ENCODE data around the gene HMGB2.

Gene HMGB2

GRCh38 chr4:173371292-173372192 is 37.4 kb upstream of the HMGB2 start:
- peak; percentile 39 for DNase-seq (ENCODE audit: extremely low spot score)
- ChIA-PET CTCF (interaction anchor here (0.8 to 1.7 kb wide), 12 partner anchors 10 to 358 kb away, joined by 3 to 4 read pairs (median 3); no protein-coding TSS in a partner anchor), POLR2A (interaction anchor here (0.6 to 5.1 kb wide), 3 partner anchors 16 to 40 kb away, joined by 6 to 70 read pairs (median 6); partner anchors contain the start of gene HMGB2)
- TF ChIP-seq, protein P1, sequence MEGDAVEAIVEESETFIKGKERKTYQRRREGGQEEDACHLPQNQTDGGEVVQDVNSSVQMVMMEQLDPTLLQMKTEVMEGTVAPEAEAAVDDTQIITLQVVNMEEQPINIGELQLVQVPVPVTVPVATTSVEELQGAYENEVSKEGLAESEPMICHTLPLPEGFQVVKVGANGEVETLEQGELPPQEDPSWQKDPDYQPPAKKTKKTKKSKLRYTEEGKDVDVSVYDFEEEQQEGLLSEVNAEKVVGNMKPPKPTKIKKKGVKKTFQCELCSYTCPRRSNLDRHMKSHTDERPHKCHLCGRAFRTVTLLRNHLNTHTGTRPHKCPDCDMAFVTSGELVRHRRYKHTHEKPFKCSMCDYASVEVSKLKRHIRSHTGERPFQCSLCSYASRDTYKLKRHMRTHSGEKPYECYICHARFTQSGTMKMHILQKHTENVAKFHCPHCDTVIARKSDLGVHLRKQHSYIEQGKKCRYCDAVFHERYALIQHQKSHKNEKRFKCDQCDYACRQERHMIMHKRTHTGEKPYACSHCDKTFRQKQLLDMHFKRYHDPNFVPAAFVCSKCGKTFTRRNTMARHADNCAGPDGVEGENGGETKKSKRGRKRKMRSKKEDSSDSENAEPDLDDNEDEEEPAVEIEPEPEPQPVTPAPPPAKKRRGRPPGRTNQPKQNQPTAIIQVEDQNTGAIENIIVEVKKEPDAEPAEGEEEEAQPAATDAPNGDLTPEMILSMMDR (IDR thresholded peaks at IDR 0.05; ENCODE audit: control extremely low read depth, extremely low read depth, low read depth, missing control alignments), result no peak

DNA sequence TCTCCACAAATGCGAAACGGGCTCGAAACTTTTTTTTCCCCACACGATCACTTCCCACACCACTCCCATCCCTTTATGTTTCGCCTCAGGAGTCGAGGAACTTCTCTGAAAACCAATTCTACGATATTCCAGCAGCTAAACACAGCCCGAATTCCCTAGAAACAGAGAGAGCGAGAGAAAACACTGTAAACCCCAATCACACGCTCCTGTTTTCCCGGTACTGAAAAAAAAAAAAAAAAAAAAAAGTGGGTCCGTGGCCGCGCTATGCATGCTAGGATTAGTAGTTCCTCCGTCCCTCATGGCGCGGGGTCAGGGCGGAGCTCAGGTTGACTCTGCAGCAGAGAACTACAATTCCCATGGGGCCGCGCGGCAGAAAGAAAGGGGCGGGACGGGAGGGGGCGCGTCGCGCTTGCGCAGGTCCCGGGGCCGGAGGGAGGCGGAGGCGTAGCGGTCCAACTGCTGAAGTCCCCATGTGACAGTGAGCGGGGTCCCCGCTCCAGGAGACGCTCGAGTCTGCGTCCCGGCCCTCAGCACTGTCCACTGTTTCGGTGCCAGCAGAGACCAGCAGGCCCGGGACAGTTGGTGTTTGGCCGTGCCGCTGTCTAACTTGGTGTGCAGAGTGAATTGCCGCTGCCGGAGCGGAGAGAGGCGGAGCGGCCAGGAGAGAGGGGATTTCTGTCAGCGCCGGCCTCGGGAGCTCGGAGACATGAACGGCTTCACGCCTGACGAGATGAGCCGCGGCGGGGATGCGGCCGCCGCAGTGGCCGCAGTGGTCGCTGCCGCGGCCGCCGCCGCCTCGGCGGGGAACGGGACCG is 36.5 kb upstream of the HMGB2 start, which contains the start of gene SAP30:
TSS of gene SAP30 (plus strand) at position 478 of the 815 bp plus-strand sequence. CDS start at position 707, 229 bp downstream.
- ChIA-PET POLR2A (interaction anchor here (0.6 to 5.1 kb wide), 8 partner anchors 16 to 964 kb away, joined by 3 to 70 read pairs (median 4); partner anchors contain the start of gene HMGB2), CTCF (interaction anchor here (0.8 to 1.7 kb wide), 6 partner anchors 46 to 124 kb away, joined by 3 to 8 read pairs (median 4); no protein-coding TSS in a partner anchor)
- TF ChIP-seq, protein P1 (IDR thresholded peaks at IDR 0.05; ENCODE audit: control extremely low read depth, extremely low read depth, low read depth, missing control alignments), result no peak
- peak; percentile 95 for DNase-seq (ENCODE audit: extremely low spot score)

DNA sequence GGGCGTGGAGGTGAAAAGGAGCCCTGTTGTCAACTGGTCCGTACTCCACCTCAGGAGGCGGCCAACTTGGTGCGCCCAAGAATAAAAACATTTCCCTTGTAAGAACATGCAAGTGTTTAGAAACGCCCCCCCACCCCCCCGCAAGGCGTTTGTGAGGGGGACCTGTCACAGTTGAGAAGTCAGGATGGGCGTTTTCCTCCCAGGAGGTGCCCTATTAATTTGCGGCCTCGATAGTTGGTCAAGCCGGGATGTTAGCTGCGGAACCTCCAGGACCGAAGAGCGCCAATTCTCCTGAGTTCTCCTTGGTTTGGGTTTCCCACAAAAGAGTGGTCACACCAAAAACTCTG is 35.9 kb upstream of the HMGB2 start:
- TF ChIP-seq, protein P1 (IDR thresholded peaks at IDR 0.05; ENCODE audit: control extremely low read depth, extremely low read depth, low read depth, missing control alignments), result no peak
- DNase-seq (ENCODE audit: extremely low spot score), result peak; percentile 40
- POLR2A ChIA-PET, result interaction anchor here (0.6 to 5.1 kb wide), 6 partner anchors 33 to 144 kb away, joined by 3 to 70 read pairs (median 4); partner anchors contain the start of gene HMGB2
- CTCF ChIA-PET, result interaction anchor here (0.8 to 3.6 kb wide), 7 partner anchors 12 to 51 kb away, joined by 3 to 16 read pairs (median 4); no protein-coding TSS in a partner anchor

DNA sequence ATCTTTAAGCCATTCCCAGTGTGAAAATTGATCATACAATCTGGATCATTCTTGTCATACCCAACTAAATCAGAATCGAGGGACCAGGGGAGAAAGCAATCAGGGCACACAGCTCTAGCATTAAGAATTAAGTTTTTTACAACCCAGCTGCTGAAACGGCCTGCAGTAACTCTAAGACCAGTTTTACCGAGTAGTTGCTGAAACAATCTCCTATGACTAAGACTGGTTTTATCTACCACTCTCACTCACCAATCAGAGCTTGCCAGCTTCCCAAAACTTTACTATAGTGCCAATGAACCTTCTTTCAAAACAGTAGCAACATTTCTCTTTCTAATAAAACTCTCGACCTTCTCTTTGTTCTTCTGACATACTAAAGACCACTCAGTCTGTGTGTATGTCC is 33.8 kb upstream of the HMGB2 start:
- ChIA-PET POLR2A (interaction anchor here (0.8 to 1.0 kb wide), 2 partner anchors 34 to 35 kb away, joined by 3 read pairs; partner anchors contain the start of gene HMGB2), CTCF (interaction anchor here (0.7 to 3.6 kb wide), 7 partner anchors 12 to 111 kb away, joined by 3 to 16 read pairs (median 3); no protein-coding TSS in a partner anchor)
- no peak for DNase-seq (ENCODE audit: extremely low spot score)
- TF ChIP-seq, protein P1 (IDR thresholded peaks at IDR 0.05; ENCODE audit: control extremely low read depth, extremely low read depth, low read depth, missing control alignments), result no peak

- TF ChIP-seq, protein P1 (IDR thresholded peaks at IDR 0.05; ENCODE audit: control extremely low read depth, extremely low read depth, low read depth, missing control alignments), result no peak
- ChIA-PET CTCF (interaction anchor here (0.7 to 3.6 kb wide), 7 partner anchors 11 to 110 kb away, joined by 3 to 16 read pairs (median 3); no protein-coding TSS in a partner anchor), POLR2A (interaction anchor here (0.8 to 1.0 kb wide), 2 partner anchors 33 to 34 kb away, joined by 3 read pairs; partner anchors contain the start of gene HMGB2)
- DNase-seq (ENCODE audit: extremely low spot score), result peak; percentile 38
Measured at GRCh38 chr4:173367285-173367684, 33.1 kb upstream of the HMGB2 start.
